PFSK-1 (cell line): ENCODE results near the gene FIBCD1.

Source experiments
- FOXP2 ChIP-seq: optimal IDR thresholded peaks from 2 replicates; pipeline ENCODE3; 2011; ENCODE audit warnings: borderline replicate concordance, control low read depth, inconsistent platforms; ENCODE audit not compliant: insufficient read depth; ENCODE audit errors: extremely low read length, extremely low read depth
- POLR2AphosphoS5 ChIP-seq: IDR thresholded peaks from 2 replicates; pipeline ENCODE4 v1.6.1; 2012; ENCODE audit warnings: low read depth, mild to moderate bottlenecking, control low read depth, low read length, moderate library complexity
- REST ChIP-seq, 2 experiments: IDR thresholded peaks; 2 replicates each; pipeline versions ENCODE4 v1.6.1 to v1.8.0; 2011 to 2012; ENCODE audit warnings: low read depth in 2 of 2, low read length in 2 of 2, control low read depth in 1 of 2, inconsistent platforms in 1 of 2, mild to moderate bottlenecking in 1 of 2, moderate library complexity in 1 of 2; ENCODE audit not compliant: insufficient read depth in 1 of 2
- SIN3A ChIP-seq: IDR thresholded peaks from 2 replicates; pipeline ENCODE4 v1.6.1; 2012; ENCODE audit warnings: mild to moderate bottlenecking, low read length, moderate library complexity, borderline replicate concordance; ENCODE audit not compliant: insufficient read depth
- TAF1 ChIP-seq: IDR thresholded peaks from 2 replicates; pipeline ENCODE4 v1.6.1; 2012; ENCODE audit warnings: low read length, control low read depth, borderline replicate concordance; ENCODE audit not compliant: insufficient read depth

- no peak for TF ChIP-seq REST (IDR thresholded peaks at IDR 0.05; ENCODE audit: insufficient read depth in 1 of 2, low read depth in 2 of 2, low read length in 2 of 2)
- TF ChIP-seq TAF1: no peak
- no peak for TF ChIP-seq FOXP2
- no peak for TF ChIP-seq POLR2AphosphoS5
- no peak for TF ChIP-seq SIN3A
Observed at GRCh38 chr9:130883479-130883878, 55.6 kb downstream of the FIBCD1 start.
